GM12878 (cell line): ENCODE data around the gene PPP1R3G. TPM values are rescaled to one million over a fixed set of nuclear protein-coding genes. Genes with fewer than 3 reads are reported as not detected.

Experiments
- ATAC-seq: fragments of 200-7000 bp; cut with Tn5 transposase; 3 replicates; pipeline ENCODE4 v1.9.1; 2020; ENCODE audit warnings: mild to moderate bottlenecking, moderate library complexity
- BruUV-seq: library from RNA; stranded (reverse); fragments of 400-500 nt; replicated peaks from 2 replicates; lab custom pipeline; 2021; lab: Mats Ljungman, UMichigan
- CTCF ChIA-PET: fragments of 300-600 bp; sonication (Branson Sonifier 250); formaldehyde crosslinking; extraction: SDS; loops from one replicate; lab custom pipeline; 2021; ENCODE audit warnings: inconsistent platforms; lab: Yijun Ruan, JAX
- POLR2A ChIA-PET: fragments of 350-600 bp; formaldehyde crosslinking; extraction: SDS; loops from one replicate; lab custom pipeline; 2021; ENCODE audit warnings: inconsistent platforms; lab: Charles Lee
- RAD21 ChIA-PET: fragments of 300-600 bp; sonication (Branson Sonifier 250); formaldehyde crosslinking; loops from one replicate; lab custom pipeline; 2023; ENCODE audit warnings: antibody characterized with exemption; ENCODE audit not compliant: unreplicated experiment; lab: Charles Lee
- SMC1A ChIA-PET: fragments of 300-600 bp; sonication (Branson Sonifier 250); formaldehyde crosslinking; loops from one replicate; lab custom pipeline; 2023; ENCODE audit not compliant: unreplicated experiment, uncharacterized antibody; lab: Charles Lee
- DNase-seq: peaks from one replicate; pipeline ENCODE4 v3.0.0-alpha.2; 2011; ENCODE audit warnings: low read depth, low spot score
- FAIRE-seq: peaks from 3 replicates; lab custom pipeline; 2011; peaks lifted over from hg19 to GRCh38; lab: Jason Lieb, UNC
- H2AFZ ChIP-seq: 2 replicates; pipeline ENCODE4 v1.6.0; 2011; ENCODE audit warnings: low read depth, low read length, control low read depth; ENCODE audit not compliant: control insufficient read depth
- H3K27ac ChIP-seq: 2 replicates; pipeline ENCODE4 v1.5.1; 2011; ENCODE audit warnings: control low read depth; ENCODE audit not compliant: control insufficient read depth, insufficient read depth
- H3K27me3 ChIP-seq, 2 experiments: replicated peaks in 1 of 2; 2 replicates each; pipeline versions ENCODE4 v1.6.0 to v1.6.1; 2011; ENCODE audit warnings: low read length in 1 of 2; ENCODE audit not compliant: control insufficient read depth in 2 of 2, insufficient read depth in 2 of 2
- H3K36me3 ChIP-seq, 2 experiments: 2 replicates each; pipeline ENCODE4 v1.5.1; 2011; ENCODE audit warnings: low read length in 1 of 2; ENCODE audit not compliant: control insufficient read depth in 2 of 2, insufficient read depth in 2 of 2
- H3K4me1 ChIP-seq: 2 replicates; pipeline ENCODE4 v1.6.1; 2011; ENCODE audit warnings: mild to moderate bottlenecking, low read length, moderate library complexity, mixed read lengths; ENCODE audit not compliant: control insufficient read depth, insufficient read depth
- H3K4me2 ChIP-seq: 2 replicates; pipeline ENCODE4 v1.6.0; 2011; ENCODE audit warnings: control low read depth; ENCODE audit not compliant: control insufficient read depth, insufficient read depth
- H3K4me3 ChIP-seq: fragments of 200-600 bp; sonication (generic); 2 replicates; pipeline ENCODE4 v1.5.1; 2016
- H3K79me2 ChIP-seq: 2 replicates; pipeline ENCODE4 v1.6.0; 2011; ENCODE audit warnings: low read length; ENCODE audit not compliant: control insufficient read depth, insufficient read depth
- H3K9ac ChIP-seq: 2 replicates; pipeline ENCODE4 v1.8.0; 2011; ENCODE audit warnings: low read length, control low read depth, mixed read lengths; ENCODE audit not compliant: control insufficient read depth, insufficient read depth
- H3K9me3 ChIP-seq: replicated peaks from 3 replicates; pipeline ENCODE4 v1.5.1; 2011; ENCODE audit warnings: mild to moderate bottlenecking, low read length; ENCODE audit not compliant: control insufficient read depth, insufficient read depth
- H4K20me1 ChIP-seq: 2 replicates; pipeline ENCODE4 v1.6.0; 2011; ENCODE audit not compliant: control insufficient read depth, insufficient read depth
- DPF2 ChIP-seq: fragments of 450-650 bp; IDR thresholded peaks from 2 replicates; pipeline ENCODE4 v1.6.1; 2017; ENCODE audit warnings: mild to moderate bottlenecking
- HDAC2 ChIP-seq: fragments of 200-600 bp; sonication (generic); IDR thresholded peaks from 2 replicates; pipeline ENCODE4 v1.6.1; 2017
- HDGF ChIP-seq: fragments of 450-650 bp; IDR thresholded peaks from 2 replicates; pipeline ENCODE4 v1.6.1; 2016; ENCODE audit warnings: antibody characterized with exemption
- HSF1 ChIP-seq: fragments of 150-350 bp; IDR thresholded peaks from 2 replicates; pipeline ENCODE4 v1.6.1; 2014; ENCODE audit warnings: mild to moderate bottlenecking, low read depth, low read length
- IRF3 ChIP-seq: fragments of 450-650 bp; IDR thresholded peaks from 2 replicates; pipeline ENCODE4 v1.6.1; 2014; ENCODE audit warnings: mild to moderate bottlenecking
- KDM1A ChIP-seq: fragments of 200-600 bp; sonication (generic); IDR thresholded peaks from 2 replicates; pipeline ENCODE4 v1.6.1; 2016; ENCODE audit warnings: borderline replicate concordance
- NR2C2 ChIP-seq: IDR thresholded peaks from 2 replicates; pipeline ENCODE4 v1.6.1; 2011; ENCODE audit warnings: borderline replicate concordance, low read depth; ENCODE audit not compliant: control insufficient read depth, insufficient read length
- PAX5 ChIP-seq: IDR thresholded peaks from 2 replicates; pipeline ENCODE4 v1.6.1; 2011; ENCODE audit warnings: low read depth, low read length, borderline replicate concordance
- POLR2AphosphoS2 ChIP-seq: IDR thresholded peaks from 2 replicates; pipeline ENCODE4 v1.6.1; 2011; ENCODE audit warnings: low read depth, mild to moderate bottlenecking, low read length, improper control_type of control experiment, moderate library complexity
- RAD21 ChIP-seq: IDR thresholded peaks from 2 replicates; pipeline ENCODE4 v1.6.1; 2011; ENCODE audit warnings: mild to moderate bottlenecking, low read depth, low read length, moderate library complexity; ENCODE audit not compliant: insufficient read depth
- SPI1 ChIP-seq: IDR thresholded peaks from 2 replicates; pipeline ENCODE4 v1.6.1; 2011; ENCODE audit warnings: low read depth, mild to moderate bottlenecking, low read length, moderate library complexity, borderline replicate concordance; ENCODE audit not compliant: insufficient read depth
- SUPT20H ChIP-seq: IDR thresholded peaks from 2 replicates; pipeline ENCODE4 v1.6.1; 2011; ENCODE audit warnings: low read depth, mild to moderate bottlenecking, low read length, moderate library complexity, borderline replicate concordance; ENCODE audit not compliant: control insufficient read depth
- TAF1 ChIP-seq: IDR thresholded peaks from 2 replicates; pipeline ENCODE4 v1.6.1; 2011; ENCODE audit warnings: mild to moderate bottlenecking, low read depth, low read length, borderline replicate concordance
- TCF12 ChIP-seq: IDR thresholded peaks from 2 replicates; pipeline ENCODE4 v1.6.1; 2011; ENCODE audit warnings: low read depth, mild to moderate bottlenecking, low read length
- USF2 ChIP-seq: IDR thresholded peaks from 2 replicates; pipeline ENCODE4 v1.6.1; 2011; ENCODE audit warnings: low read depth, low read length, improper control_type of control experiment, borderline replicate concordance
- WRNIP1 ChIP-seq: IDR thresholded peaks from 2 replicates; pipeline ENCODE4 v1.6.1; 2011; ENCODE audit warnings: low read depth, low read length, improper control_type of control experiment, borderline replicate concordance
- YBX1 ChIP-seq: fragments of 450-650 bp; IDR thresholded peaks from 2 replicates; pipeline ENCODE4 v1.6.1; 2016; ENCODE audit warnings: antibody characterized with exemption
- ZNF384 ChIP-seq: IDR thresholded peaks from 2 replicates; pipeline ENCODE4 v1.6.1; 2012; ENCODE audit warnings: low read depth, mild to moderate bottlenecking, low read length, improper control_type of control experiment, borderline replicate concordance
- ZNF622 ChIP-seq: fragments of 450-650 bp; IDR thresholded peaks from 2 replicates; pipeline ENCODE4 v1.6.1; 2017; ENCODE audit warnings: mild to moderate bottlenecking, inconsistent platforms
- ZSCAN29 ChIP-seq: fragments of 450-650 bp; IDR thresholded peaks from 2 replicates; pipeline ENCODE4 v1.6.1; 2017; ENCODE audit warnings: mild to moderate bottlenecking, moderate library complexity
- WGBS: methylation state at CpG from one replicate; pipeline ENCODE4 v1.1.6; 2016; ENCODE audit warnings: low lambda C conversion rate; ENCODE audit not compliant: insufficient replicate concordance, insufficient coverage; ENCODE audit errors: missing lambda C conversion rate; 5-methylcytosine and 5-hydroxymethylcytosine counted together
- in situ Hi-C: fragments of 300-500 bp; cut with MboI; formaldehyde crosslinking; loops from 9 replicates; pipeline ENCODE4 v1.14.3; 2018; ENCODE audit warnings: mixed read lengths
- intact Hi-C: fragments of 100-400 bp; cut with micrococcal nuclease; formaldehyde crosslinking; loops from one replicate; pipeline ENCODE4 v1.14.2; 2022; ENCODE audit not compliant: unreplicated experiment
- polyA plus RNA-seq, 11 experiments: library from polyadenylated mRNA; depleted of rRNA in 4 of 11; unstranded in 6 of 11; stranded (reverse) in 5 of 11; fragments of >200 nt; fragmentation: Nextera tagmentation in 4 of 11; fragmentation: Illumina TruSeq in 1 of 11; extraction: Ambion mirVana in 4 of 11; extraction: Trizol in 1 of 11; gene quantifications; 1 replicate in 1 of 11; 2 replicates in 10 of 11; pipeline versions ENCODE4 v1.2.1 to v1.2.3, GENCODE V29; 2011 to 2016; ENCODE audit warnings: inconsistent platforms in 2 of 11, missing spikeins in 2 of 11, low read depth in 1 of 11
- total RNA-seq, 4 experiments: library from RNA; depleted of rRNA in 3 of 4; stranded (reverse); fragments of >200 nt in 3 of 4; fragmentation: Illumina TruSeq in 1 of 4; extraction: Trizol in 1 of 4; gene quantifications; 2 replicates each; pipeline versions ENCODE4 v1.2.1 to v1.2.3, GENCODE V29; 2013 to 2021

The PPP1R3G gene
- total and polyA plus RNA-seq, 10 of the 15 experiments (the other 5 are each of a cell fraction or from before 2014, with no cell fraction given) = 0.01 to 0.10 (median 0.04) TPM; not detected in 4

DNA sequence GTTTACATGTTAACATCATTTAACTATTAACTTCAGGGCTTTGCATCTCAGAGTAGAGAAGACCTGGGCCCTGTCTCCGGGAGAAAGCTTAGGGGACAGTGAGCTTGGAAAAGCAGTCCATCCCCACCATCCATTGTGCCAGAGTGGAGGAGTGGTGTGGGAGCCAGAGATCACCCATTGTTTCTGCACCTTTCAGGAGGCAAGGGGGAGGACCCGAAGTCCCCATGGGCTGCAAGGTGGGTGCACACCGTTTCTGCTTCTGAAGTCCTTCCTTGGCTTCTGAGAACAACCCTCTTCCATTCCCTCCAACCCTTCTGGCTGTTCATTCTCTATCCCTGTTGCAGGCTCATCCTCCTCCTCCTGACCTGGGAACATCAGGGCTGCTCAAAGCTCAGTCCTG lies 4.0 kb upstream of the PPP1R3G start (continued):
- no peak for TF ChIP-seq NR2C2
- no peak for TF ChIP-seq KDM1A
- TF ChIP-seq TCF12 = no peak
- TF ChIP-seq SPI1 = no peak
- no peak for TF ChIP-seq RAD21
- no peak for TF ChIP-seq IRF3
- no peak for TF ChIP-seq SUPT20H
- TF ChIP-seq ZNF384 = no peak
- TF ChIP-seq USF2 = no peak

- no peaks in the 10 kb centered on the region for H3K79me2 ChIP-seq
- BruUV-seq = no TSS peak
- POLR2A ChIA-PET = no interaction called here
- H3K27me3 ChIP-seq = peaks cover 8 to 12% of the 10 kb centered on the region in 2 experiments
- H3K9ac ChIP-seq = no peak overlapping the region
- in situ Hi-C loops (no loop called here), intact Hi-C loops (no loop called here)
- H3K27ac ChIP-seq = no peak overlapping the region
- CTCF ChIA-PET = no interaction called here
- no peak overlapping the region for H3K4me3 ChIP-seq
- peaks cover 7% of the 10 kb centered on the region for H3K4me1 ChIP-seq
- DNase-seq = no peak
- H4K20me1 ChIP-seq = no peaks in the 10 kb centered on the region
- H3K4me2 ChIP-seq = no peak overlapping the region
- SMC1A ChIA-PET = no interaction called here
- RAD21 ChIA-PET = interaction anchor here (0.8 kb wide), 1 partner anchor 16 kb away, joined by 3 read pairs; no protein-coding TSS in a partner anchor
- H3K9me3 ChIP-seq = no peaks in the 10 kb centered on the region; the same call in 2 of the 3 replicates
- no peaks in the 10 kb centered on the region for H3K36me3 ChIP-seq
- no peak overlapping the region for H2AFZ ChIP-seq
- no peak for ATAC-seq
- WGBS = 38% methylated on average over 4 of the region's 4 CpGs
- FAIRE-seq = no peak
- TF ChIP-seq HSF1 (no peak), ZNF622 (no peak), DPF2 (no peak), HDAC2 (no peak), PAX5 (no peak), HDGF (no peak), TAF1 (no peak), YBX1 (no peak), WRNIP1 (no peak), POLR2AphosphoS2 (no peak), ZSCAN29 (no peak)
Measured at GRCh38 chr6:5081955-5082354, 3.2 kb upstream of the PPP1R3G start.
